Thymus (tissue), 14 donors: ENCODE measurements around the gene INTS11. TPM values are rescaled to one million over a fixed set of nuclear protein-coding genes. Genes with fewer than 3 reads are reported as not detected.
A peak's percentile ranks its signal among the peaks of the same experiment; 100 is the strongest.

ENCODE experiments used
- DNase-seq, 9 donors: peaks; one replicate each; pipeline ENCODE4 v3.0.0-alpha.2; 2013; ENCODE audit warnings: low spot score in 9 of 9, low read depth in 6 of 9, missing footprints in 1 of 9
- H3K27ac ChIP-seq, 2 donors: one replicate each; pipeline ENCODE4 v1.5.1; 2013; ENCODE audit warnings: control low read depth in 1 of 2, low read depth in 1 of 2, low read length in 1 of 2, mild to moderate bottlenecking in 1 of 2, moderate library complexity in 1 of 2
- H3K27me3 ChIP-seq, 2 donors: one replicate each; pipeline ENCODE4 v1.5.1; 2013; ENCODE audit warnings: low read length in 1 of 2; ENCODE audit not compliant: control insufficient read depth in 2 of 2, insufficient read depth in 1 of 2
- H3K36me3 ChIP-seq, 2 donors: one replicate each; pipeline ENCODE4 v1.5.1; 2013; ENCODE audit warnings: low read length in 1 of 2, mild to moderate bottlenecking in 1 of 2, moderate library complexity in 1 of 2; ENCODE audit not compliant: control insufficient read depth in 2 of 2, insufficient read depth in 2 of 2
- H3K4me1 ChIP-seq, 2 donors: one replicate each; pipeline ENCODE4 v1.5.1; 2013; ENCODE audit warnings: low read length in 2 of 2; ENCODE audit not compliant: control insufficient read depth in 2 of 2, insufficient read depth in 2 of 2
- H3K4me3 ChIP-seq, 2 donors: one replicate each; pipeline ENCODE4 v1.5.1; 2013; ENCODE audit warnings: low read length in 2 of 2, control low read depth in 1 of 2, mild to moderate bottlenecking in 1 of 2
- H3K9me3 ChIP-seq, 2 donors: one replicate each; pipeline ENCODE4 v1.5.1; 2013; ENCODE audit warnings: low read length in 1 of 2, mild to moderate bottlenecking in 1 of 2; ENCODE audit not compliant: control insufficient read depth in 2 of 2, insufficient read depth in 1 of 2
- WGBS: extraction: QIAGEN DNeasy Blood & Tissue Kit; methylation state at CpG from one replicate; pipeline ENCODE4 v1.1.7; 2013; 5-methylcytosine and 5-hydroxymethylcytosine counted together
- long read RNA-seq, 10 donors: transcript quantifications; one replicate each; lab custom pipeline, GENCODE V29; 2026
- polyA plus RNA-seq: library from polyadenylated mRNA; stranded (reverse); fragments of 200-250 nt; gene quantifications from one replicate; pipeline ENCODE4 v1.2.3, GENCODE V29; 2013
- total RNA-seq: library from RNA; stranded (reverse); fragments of 120-200 nt; gene quantifications from one replicate; pipeline ENCODE4 v1.2.4, GENCODE V29; 2013
- donor health status: healthy.

INTS11 gene
- total RNA-seq (60.8 TPM), polyA plus RNA-seq (216 TPM)
- long read RNA-seq, donor 1, result 0 reads
- long read RNA-seq, donor 2, transcript INTS11-205 (4 exons, 1,104 nt), result minor isoform, 7 of 43 reads
- long read RNA-seq, donor 2, transcript INTS11-208 (17 exons, 2,148 nt), result major isoform, 20 of 43 reads
- long read RNA-seq, donor 2, partial matches to known transcripts, result 10 of 43 reads
- long read RNA-seq, donor 2, other reads (novel, unspliced or antisense), result 0 of 43 reads
- long read RNA-seq, donor 3, transcript INTS11-208 (17 exons, 2,148 nt), result major isoform, 10 of 28 reads
- long read RNA-seq, donor 3, transcript INTS11-205 (4 exons, 1,104 nt), result major isoform, 10 of 28 reads
- long read RNA-seq, donor 3, partial matches to known transcripts, result 0 of 28 reads
- long read RNA-seq, donor 3, other reads (novel, unspliced or antisense), result 0 of 28 reads
- long read RNA-seq, donor 4, transcript INTS11-208 (17 exons, 2,148 nt), result major isoform, 6 of 10 reads
- long read RNA-seq, donor 4, partial matches to known transcripts, result 0 of 10 reads
- long read RNA-seq, donor 4, other reads (novel, unspliced or antisense), result 0 of 10 reads
- long read RNA-seq, donor 5, transcript INTS11-205 (4 exons, 1,104 nt), result major isoform, 11 of 25 reads
- long read RNA-seq, donor 5, transcript INTS11-208 (17 exons, 2,148 nt), result minor isoform, 6 of 25 reads
- long read RNA-seq, donor 5, partial matches to known transcripts, result 0 of 25 reads
- long read RNA-seq, donor 5, other reads (novel, unspliced or antisense), result 0 of 25 reads
- long read RNA-seq, donor 6, transcript INTS11-205 (4 exons, 1,104 nt), result minor isoform, 5 of 22 reads
- long read RNA-seq, donor 6, transcript INTS11-208 (17 exons, 2,148 nt), result major isoform, 13 of 22 reads
- long read RNA-seq, donor 6, partial matches to known transcripts, result 0 of 22 reads
- long read RNA-seq, donor 6, other reads (novel, unspliced or antisense), result 0 of 22 reads
- long read RNA-seq, donor 7, transcript INTS11-205 (4 exons, 1,104 nt), result minor isoform, 6 of 16 reads
- long read RNA-seq, donor 7, transcript INTS11-208 (17 exons, 2,148 nt), result major isoform, 7 of 16 reads
- long read RNA-seq, donor 7, partial matches to known transcripts, result 0 of 16 reads
- long read RNA-seq, donor 7, other reads (novel, unspliced or antisense), result 0 of 16 reads
- long read RNA-seq, donor 8, transcript INTS11-205 (4 exons, 1,104 nt), result major isoform, 6 of 9 reads
- long read RNA-seq, donor 8, partial matches to known transcripts, result 0 of 9 reads
- long read RNA-seq, donor 8, other reads (novel, unspliced or antisense), result 0 of 9 reads
- long read RNA-seq, donor 9, transcript INTS11-208 (17 exons, 2,148 nt), result major isoform, 6 of 9 reads
- long read RNA-seq, donor 9, partial matches to known transcripts, result 0 of 9 reads
- long read RNA-seq, donor 9, other reads (novel, unspliced or antisense), result 0 of 9 reads
- long read RNA-seq, donor 10, transcript INTS11-205 (4 exons, 1,104 nt), result major isoform, 12 of 26 reads
- long read RNA-seq, donor 10, transcript INTS11-208 (17 exons, 2,148 nt), result minor isoform, 10 of 26 reads
- long read RNA-seq, donor 10, partial matches to known transcripts, result 0 of 26 reads
- long read RNA-seq, donor 10, other reads (novel, unspliced or antisense), result 0 of 26 reads

GRCh38 chr1:1324524-1325287, at the start of gene INTS11, which contains the start of gene CPTP:
TSS of gene INTS11 (minus strand) at chr1:1324660. CDS start at chr1:1324608, 52 bp downstream.
TSS of gene CPTP (plus strand) at chr1:1324802. CDS start at chr1:1326911, 2,109 bp downstream.
- peak within 1 kb of the TSS; percentile 69 to 78 for H3K27ac ChIP-seq
- H3K9me3 ChIP-seq, result peaks cover 1 to 2% of the 10 kb centered on the region in 2 donors
- peak within 1 kb of the TSS; percentile 68 to 95 for H3K4me3 ChIP-seq
- no peaks in the 10 kb centered on the region for H3K27me3 ChIP-seq
- WGBS, result 7% methylated on average over 84 of the region's 84 CpGs
- peak; percentile 69 to 96 (median 89) for DNase-seq
- peaks cover 26 to 29% of the 10 kb centered on the region in 2 donors for H3K4me1 ChIP-seq
- H3K36me3 ChIP-seq, result peaks cover 27 to 31% of the 10 kb centered on the region in 2 donors

GRCh38 chr1:1373815-1374588, 49.5 kb upstream of the INTS11 start:
- peaks cover 29 to 41% of the 10 kb centered on the region in 2 donors for H3K4me1 ChIP-seq
- no peak for DNase-seq

GRCh38 chr1:1373051-1373814, 48.8 kb upstream of the INTS11 start:
- Histone ChIP-seq H3K27ac (no peak overlapping the region), H3K27me3 (no peaks in the 10 kb centered on the region), H3K36me3 (peaks cover 13 to 17% of the 10 kb centered on the region in 2 donors), H3K4me1 (peaks cover 29 to 41% of the 10 kb centered on the region in 2 donors), H3K9me3 (peaks cover 0 to 8% of the 10 kb centered on the region in 2 donors), H3K4me3 (no peak overlapping the region)
- WGBS, result 98% methylated on average over 26 of the region's 26 CpGs
- DNase-seq, result no peak

More at GRCh38 chr1:1373815-1374588, 49.5 kb upstream of the INTS11 start:
- 67% methylated on average over 52 of the region's 52 CpGs for WGBS
- no peaks in the 10 kb centered on the region for H3K27me3 ChIP-seq
- peak overlapping the region; percentile 87 to 96 for H3K4me3 ChIP-seq
- H3K27ac ChIP-seq, result peak overlapping the region in 1 of 2 donors; percentile 72
- peaks cover 13 to 17% of the 10 kb centered on the region in 2 donors for H3K36me3 ChIP-seq
- H3K9me3 ChIP-seq, result peaks cover 0 to 8% of the 10 kb centered on the region in 2 donors

DNA sequence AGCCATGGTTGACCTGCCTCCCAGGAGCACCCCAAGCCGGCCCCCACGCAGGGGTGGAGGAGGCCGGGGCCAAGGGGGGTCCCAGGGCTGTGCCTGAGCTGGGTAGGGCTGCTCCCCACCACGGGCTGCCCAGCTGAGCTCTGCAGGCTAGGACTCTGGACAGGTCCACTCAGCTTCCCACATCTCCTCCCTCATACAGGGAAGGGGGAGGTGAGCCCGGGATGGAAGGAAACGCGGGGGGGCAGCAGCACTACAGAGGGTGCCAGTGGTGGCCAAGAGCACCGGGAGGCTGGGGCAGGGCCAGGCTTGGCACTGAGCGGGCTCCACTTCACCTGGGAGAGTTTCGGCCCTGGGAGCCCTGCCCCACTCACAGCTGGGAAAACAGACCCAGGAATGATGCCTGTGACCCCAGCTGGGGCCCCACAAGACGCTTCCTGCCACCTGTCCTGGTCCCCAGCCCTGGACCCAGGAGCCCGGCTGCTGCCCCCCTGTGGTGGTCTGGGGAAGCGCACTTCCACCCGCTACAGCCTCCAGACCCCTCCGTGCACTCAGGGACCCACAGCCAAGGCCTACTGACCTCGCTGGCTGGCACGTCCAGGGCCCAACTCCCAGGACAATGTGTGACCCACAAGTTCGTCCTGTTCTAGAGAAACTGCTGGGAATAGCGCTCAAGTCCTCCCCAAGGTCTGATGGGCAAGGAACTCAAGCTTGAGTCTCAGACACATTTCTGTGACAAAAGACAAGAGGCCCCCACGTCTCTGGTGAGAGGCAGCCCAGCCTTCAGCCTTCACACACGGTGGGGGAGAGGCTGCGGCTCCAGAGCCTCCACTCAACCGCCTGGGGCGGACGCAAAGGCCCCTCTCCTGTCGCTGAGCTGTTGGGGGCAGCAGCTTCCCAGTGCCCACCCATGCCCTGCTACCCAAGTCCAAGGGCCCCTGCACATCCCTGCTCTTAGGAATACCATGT, 47.6 kb upstream of the INTS11 start:
- H3K27ac ChIP-seq, result peak overlapping the region in 1 of 2 donors; percentile 75
- peaks cover 13 to 17% of the 10 kb centered on the region in 2 donors for H3K36me3 ChIP-seq
- no peak overlapping the region for H3K4me3 ChIP-seq
- H3K4me1 ChIP-seq, result peaks cover 29 to 41% of the 10 kb centered on the region in 2 donors
- peak in 8 of 9 donors; percentile 40 to 77 (median 67) for DNase-seq
- WGBS, result 31% methylated on average over 26 of the region's 26 CpGs
- no peaks in the 10 kb centered on the region for H3K27me3 ChIP-seq
- H3K9me3 ChIP-seq, result peaks cover 2 to 8% of the 10 kb centered on the region in 2 donors

- Histone ChIP-seq H3K4me1 (peaks cover 29 to 41% of the 10 kb centered on the region in 2 donors), H3K27me3 (no peaks in the 10 kb centered on the region), H3K27ac (no peak overlapping the region), H3K9me3 (peaks cover 2 to 8% of the 10 kb centered on the region in 2 donors), H3K36me3 (peaks cover 13 to 17% of the 10 kb centered on the region in 2 donors), H3K4me3 (no peak overlapping the region)
- 2% methylated on average over 12 of the region's 12 CpGs for WGBS
- peak in 2 of 9 donors; percentile 31 to 57 for DNase-seq
Observed at GRCh38 chr1:1371364-1371745, 46.9 kb upstream of the INTS11 start.

GRCh38 chr1:1370771-1371300, 46.4 kb upstream of the INTS11 start:
- peaks cover 26 to 37% of the 10 kb centered on the region in 2 donors for H3K4me1 ChIP-seq

More at GRCh38 chr1:1370771-1371300, 46.4 kb upstream of the INTS11 start:
- H3K27ac ChIP-seq, result no peak overlapping the region
- no peaks in the 10 kb centered on the region for H3K27me3 ChIP-seq
- no peak overlapping the region for H3K4me3 ChIP-seq
- DNase-seq, result no peak
- peaks cover 13 to 17% of the 10 kb centered on the region in 2 donors for H3K36me3 ChIP-seq
- WGBS, result 83% methylated on average over 16 of the region's 16 CpGs
- H3K9me3 ChIP-seq, result peaks cover 2 to 11% of the 10 kb centered on the region in 2 donors
